ENCODE results near the gene PRAMEF12.

DNA sequence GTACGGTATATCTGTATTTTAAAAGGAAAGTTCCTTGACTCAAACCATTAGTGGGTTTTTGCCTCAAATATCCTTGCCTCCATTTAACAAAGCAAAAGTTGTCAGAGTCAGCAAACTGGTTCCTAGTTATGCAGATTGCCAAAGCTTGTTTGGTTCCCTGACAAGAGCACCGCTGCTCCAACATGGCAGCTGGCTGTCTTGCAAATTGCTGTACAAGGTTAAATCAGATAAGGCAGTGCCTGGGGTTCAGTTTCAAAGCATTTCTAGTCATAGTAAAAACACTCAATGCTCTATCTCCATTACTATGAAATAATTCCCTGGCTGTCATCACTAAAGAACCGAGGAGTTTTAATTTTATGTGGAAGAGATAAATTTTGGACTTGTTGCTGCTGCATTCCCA lies 38.9 kb upstream of the PRAMEF12 start:
- no peak for TF ChIP-seq POLR2A (IDR thresholded peaks at IDR 0.05)
- TF ChIP-seq, protein P1, sequence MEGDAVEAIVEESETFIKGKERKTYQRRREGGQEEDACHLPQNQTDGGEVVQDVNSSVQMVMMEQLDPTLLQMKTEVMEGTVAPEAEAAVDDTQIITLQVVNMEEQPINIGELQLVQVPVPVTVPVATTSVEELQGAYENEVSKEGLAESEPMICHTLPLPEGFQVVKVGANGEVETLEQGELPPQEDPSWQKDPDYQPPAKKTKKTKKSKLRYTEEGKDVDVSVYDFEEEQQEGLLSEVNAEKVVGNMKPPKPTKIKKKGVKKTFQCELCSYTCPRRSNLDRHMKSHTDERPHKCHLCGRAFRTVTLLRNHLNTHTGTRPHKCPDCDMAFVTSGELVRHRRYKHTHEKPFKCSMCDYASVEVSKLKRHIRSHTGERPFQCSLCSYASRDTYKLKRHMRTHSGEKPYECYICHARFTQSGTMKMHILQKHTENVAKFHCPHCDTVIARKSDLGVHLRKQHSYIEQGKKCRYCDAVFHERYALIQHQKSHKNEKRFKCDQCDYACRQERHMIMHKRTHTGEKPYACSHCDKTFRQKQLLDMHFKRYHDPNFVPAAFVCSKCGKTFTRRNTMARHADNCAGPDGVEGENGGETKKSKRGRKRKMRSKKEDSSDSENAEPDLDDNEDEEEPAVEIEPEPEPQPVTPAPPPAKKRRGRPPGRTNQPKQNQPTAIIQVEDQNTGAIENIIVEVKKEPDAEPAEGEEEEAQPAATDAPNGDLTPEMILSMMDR (IDR thresholded peaks at IDR 0.05), result no peak
